Activated CD4-positive, alpha-beta T cell treated with anti-CD3 and anti-CD28 coated beads, Interleukin-10, Interleukin-2, amounts not matched to agents 100 ng/mL and 50 ng/mL, durations not matched to agents 16 hours and 8 hours (primary cell): ENCODE data around the gene TTC39B.
"Not testable (repeated sequence)": the region's sequence is repeated elsewhere in the genome, so short reads cannot be mapped to it uniquely, and the experiment has no call there.

Source experiments
- DNase-seq: peaks from one replicate; pipeline ENCODE4 v3.0.0-alpha.2; 2020

TTC39B gene

GRCh38 chr9:15306757-15307522 is at the start of gene TTC39B:
TTC39B (minus strand) TSS chr9:15307216; CDS start chr9:15307125, 91 bp downstream.
- peak; percentile 92 for DNase-seq

GRCh38 chr9:15355669-15356068 is 48.7 kb upstream of the TTC39B start:
- DNase-seq, result no peak

DNA sequence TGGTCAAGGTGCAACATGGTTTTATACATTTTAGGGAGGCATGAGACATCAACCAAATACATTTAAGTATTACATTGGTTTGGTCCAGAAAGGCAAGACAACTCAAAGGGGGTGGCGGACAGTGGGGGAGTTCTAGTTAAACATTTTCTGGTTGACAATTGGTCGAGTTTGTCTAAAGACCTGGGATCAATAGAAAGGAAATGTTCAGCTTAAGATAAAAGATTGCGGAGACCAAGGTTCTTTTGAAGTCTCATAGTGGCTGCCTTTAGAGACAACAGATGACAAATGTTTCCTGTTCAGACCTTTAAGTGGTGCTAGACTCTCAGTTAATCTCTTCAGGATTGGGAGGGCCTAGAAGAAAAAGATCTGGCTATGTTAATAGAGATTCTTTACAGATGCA is 47.7 kb upstream of the TTC39B start:
- peak; percentile 5 for DNase-seq

GRCh38 chr9:15353892-15354291 is 46.9 kb upstream of the TTC39B start:
- DNase-seq, result no peak

GRCh38 chr9:15352306-15352705 is 45.3 kb upstream of the TTC39B start:
- no peak for DNase-seq

DNA sequence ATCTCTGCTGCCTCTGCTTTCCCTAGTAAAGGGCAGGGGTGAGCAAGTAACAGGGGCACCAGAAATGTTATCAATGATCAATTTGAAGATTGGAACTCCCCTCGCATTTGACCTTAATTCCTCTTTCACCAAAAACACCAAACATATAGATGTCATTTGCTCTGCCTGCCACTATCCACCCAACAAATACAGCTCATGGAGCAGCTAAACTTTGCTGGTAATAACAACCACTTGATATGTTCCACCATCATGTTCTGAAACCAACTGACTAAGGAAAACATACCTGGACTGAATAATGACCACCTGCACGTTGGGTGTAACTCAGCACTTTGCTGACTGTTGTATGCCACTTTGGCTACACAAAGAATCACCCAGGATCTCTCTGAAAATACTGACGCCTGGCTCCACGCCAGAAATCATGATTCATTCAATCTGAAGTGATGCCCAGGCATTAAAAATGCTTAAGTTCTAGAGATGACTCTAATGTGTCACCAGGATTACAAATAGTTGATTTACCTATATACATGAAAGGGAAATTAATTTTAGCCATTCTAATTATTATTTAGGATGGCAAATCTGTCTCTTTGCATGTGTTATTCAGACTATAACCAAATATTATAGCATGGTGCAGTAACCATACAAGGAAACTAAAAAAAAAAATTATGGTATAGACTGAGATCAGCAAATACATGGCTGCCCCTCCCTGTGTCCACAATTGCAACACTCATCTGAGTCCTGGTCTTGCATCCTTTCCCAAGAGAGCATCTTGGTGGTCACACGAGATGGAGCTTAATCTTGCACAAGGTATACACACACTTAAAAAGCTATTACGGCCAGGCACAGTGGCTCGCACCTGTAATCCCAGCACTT is 43.1 kb upstream of the TTC39B start:
- DNase-seq, result no peak

GRCh38 chr9:15346837-15347236 is 39.8 kb upstream of the TTC39B start:
- DNase-seq, result no peak

GRCh38 chr9:15344191-15344590 is 37.2 kb upstream of the TTC39B start:
- no peak for DNase-seq

GRCh38 chr9:15333376-15333881 is 26.4 kb upstream of the TTC39B start:
- no peak for DNase-seq

GRCh38 chr9:15332939-15333338 is 25.9 kb upstream of the TTC39B start:
- no peak for DNase-seq

DNA sequence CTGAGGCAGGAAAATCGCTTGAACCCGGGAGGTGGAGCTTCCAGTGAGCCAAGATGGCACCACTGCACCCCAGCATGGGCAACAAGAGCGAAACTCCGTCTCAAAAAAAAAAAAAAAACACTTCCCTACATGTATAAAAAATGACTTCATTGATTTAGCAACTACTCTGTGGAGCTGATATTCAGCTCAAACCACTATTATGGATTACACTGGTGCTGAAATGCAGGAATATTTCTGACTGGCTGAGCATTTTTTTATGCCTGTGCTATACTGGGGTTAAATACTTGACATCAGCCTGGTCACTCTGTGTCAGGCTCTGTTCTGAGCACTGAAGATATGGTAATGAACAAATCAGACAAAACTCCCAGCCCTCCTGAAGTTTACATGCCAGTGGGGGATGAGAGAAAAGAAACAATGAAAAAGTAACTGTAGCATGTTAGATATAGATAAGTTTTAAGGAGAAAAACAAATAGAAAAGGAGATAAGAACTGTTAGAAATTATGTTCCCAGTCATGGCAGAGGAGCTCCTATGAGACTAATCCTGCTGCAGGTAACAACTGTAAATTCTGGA is 22.6 kb upstream of the TTC39B start:
- no peak for DNase-seq

- DNase-seq, result no peak
Observed at GRCh38 chr9:15328946-15329345, 21.9 kb upstream of the TTC39B start.

DNA sequence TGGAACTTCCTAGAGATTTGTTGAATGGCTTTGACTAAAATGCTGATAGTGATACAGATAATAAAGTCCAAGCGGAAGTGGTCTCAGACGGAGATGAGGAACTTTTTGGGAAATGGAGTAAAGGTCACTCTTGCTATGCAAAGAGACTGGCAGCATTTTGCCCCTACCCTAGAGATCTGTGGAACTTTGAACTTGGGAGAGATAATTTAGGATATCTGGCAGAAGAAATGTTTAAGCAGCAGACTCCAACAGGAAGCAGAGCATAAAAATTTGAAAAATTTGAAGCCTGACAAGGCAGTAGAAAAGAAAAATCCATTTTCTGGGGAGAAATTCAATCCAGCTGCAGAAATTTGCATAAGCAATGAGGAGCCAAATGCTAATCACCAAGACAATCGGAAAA is 15.7 kb upstream of the TTC39B start:
- not testable (repeated sequence) for DNase-seq

GRCh38 chr9:15319661-15320060 is 12.6 kb upstream of the TTC39B start:
- DNase-seq, result not testable (repeated sequence)

DNA sequence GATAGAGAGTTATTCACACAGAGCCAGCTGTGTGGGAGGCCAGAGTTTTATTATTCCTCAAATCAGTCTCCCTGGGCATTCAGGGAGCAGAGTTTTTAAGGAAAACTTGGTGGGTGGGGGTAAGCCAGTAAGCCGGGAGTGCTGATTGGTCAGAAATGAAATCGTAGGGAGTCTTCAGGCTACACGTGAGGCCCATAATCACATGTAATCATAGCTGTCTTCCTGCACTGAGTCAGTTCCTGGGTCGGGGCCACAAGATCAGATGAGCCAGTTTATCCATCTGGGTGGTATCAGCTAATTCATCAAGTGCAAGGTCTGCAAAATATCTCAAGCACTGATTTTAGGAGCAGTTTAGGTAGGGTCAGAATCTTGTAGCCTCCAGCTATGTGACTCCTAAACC is 10.8 kb upstream of the TTC39B start:
- DNase-seq, result no peak

DNA sequence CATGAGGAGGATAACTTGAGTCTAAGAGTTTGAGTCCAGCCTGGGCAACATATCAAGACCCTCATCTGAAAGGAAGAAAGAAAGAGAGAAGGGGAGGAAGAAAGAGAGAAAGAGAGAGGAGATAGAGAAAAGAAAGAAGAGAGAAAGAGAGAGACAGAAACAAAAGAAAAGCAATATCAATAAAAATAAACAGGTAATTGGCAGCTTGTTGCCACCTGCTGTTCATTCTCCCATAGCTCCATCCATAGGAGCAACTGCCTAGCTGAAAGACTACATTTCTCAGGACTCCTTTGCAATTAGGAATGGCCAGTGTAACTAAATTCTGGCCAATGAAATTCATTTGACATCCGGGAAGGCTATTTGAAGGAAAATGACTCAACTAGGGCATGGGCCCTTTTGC is 4.6 kb upstream of the TTC39B start:
- DNase-seq, result no peak

GRCh38 chr9:15310107-15310850 is 3.3 kb upstream of the TTC39B start:
- peak; percentile 46 for DNase-seq

DNA sequence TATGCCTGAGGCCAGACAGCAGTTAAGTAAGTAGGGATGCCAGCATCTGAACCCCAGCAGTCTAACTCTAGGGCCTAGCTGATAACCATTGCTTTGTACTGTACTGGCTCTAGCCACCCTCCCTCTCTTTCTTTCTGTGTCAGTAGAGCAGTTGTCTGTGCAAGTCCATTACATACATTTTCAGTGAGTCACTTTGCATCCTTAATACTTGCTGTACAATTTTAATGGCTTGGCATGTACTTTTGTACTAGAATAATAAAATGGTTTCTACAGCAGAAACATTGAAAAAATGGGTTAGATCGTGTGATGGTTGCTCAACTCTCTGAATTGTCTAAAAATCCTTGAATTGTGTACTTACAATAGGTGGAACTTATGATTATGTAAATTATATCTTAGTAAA is 1.5 kb upstream of the TTC39B start:
- no peak for DNase-seq

GRCh38 chr9:15307523-15307841 is 466 bp upstream of the TTC39B start:
- DNase-seq, result no peak

DNA sequence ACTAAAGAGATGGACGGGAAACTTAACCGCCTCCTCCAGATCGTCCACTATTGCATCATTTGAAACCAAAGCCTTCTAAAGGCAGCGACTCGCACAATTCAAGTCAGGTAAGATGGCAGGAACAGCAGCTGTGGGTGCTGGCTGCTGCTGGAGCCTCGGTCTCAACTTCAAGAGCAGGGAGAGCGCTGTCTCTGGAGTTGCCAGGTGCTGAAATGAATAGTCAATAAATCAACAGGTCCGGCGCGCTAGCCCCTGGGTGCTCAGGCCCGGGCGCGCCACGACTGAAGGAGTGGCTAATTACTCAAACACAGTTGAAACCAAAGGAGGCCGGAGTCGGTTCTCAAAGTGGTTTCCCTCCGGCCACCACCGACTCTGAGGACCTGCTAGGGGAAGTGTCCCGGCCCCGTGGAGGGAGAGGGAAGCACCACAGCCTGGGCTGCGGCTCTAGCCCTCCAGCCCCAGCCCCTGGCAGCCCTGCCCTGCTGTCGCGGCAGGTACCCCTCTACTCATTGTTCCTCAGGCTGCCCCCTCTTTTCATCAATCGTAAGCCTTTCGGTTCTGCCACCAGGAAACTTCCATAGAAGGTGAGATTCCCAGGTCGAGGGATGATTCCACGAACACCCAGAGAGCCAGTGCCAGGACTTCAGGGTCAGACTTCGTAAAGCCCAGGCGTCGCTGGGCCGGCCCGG is 804 bp downstream of the TTC39B start:
- DNase-seq, result peak; percentile 57

- no peak for DNase-seq
Observed at GRCh38 chr9:15305470-15305869, 1.5 kb downstream of the TTC39B start.

DNA sequence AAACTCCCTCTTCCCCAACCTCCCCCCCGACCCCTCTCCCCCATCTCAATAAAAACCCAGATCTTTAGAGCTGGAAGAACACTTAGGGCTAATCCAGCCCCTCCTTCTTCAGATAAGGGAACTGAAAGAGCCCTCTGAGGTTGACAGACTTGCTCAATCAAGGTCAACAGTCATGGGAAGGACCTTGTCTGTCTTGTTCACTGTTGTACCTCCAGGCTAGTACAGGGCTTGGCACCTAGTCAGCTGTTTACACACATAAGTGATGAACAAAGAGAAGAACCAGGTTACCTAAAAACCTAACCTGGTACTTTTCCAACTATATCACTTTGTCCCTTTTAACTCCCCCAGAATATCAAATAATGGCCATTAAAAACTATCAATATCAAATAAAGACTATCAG is 2.4 kb downstream of the TTC39B start:
- DNase-seq, result no peak
